ENCODE data around the gene COL25A1. TPM values are rescaled to one million over a fixed set of nuclear protein-coding genes. Genes with fewer than 3 reads are reported as not detected.

The COL25A1 gene
- total RNA-seq, 2 donors from 2014 or later = 4.0 to 6.2 TPM

DNA sequence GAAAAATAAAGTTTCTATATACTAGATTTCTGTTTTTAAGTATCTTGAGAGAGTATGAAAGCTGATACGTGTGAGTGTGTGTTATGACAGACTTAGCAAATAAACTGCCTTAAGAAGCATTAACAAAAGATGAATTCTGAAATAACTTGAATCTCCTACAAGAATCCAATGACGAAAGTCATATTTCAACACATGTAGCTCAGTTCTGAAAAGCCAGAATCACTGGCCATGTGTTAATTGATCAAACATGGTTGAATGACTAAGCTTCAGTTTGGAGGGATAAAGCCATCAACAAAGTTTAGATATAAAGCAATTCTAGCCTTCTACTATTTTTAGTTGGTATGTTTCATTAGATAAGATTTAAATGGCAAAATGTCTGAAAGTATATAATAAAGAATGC is 451.1 kb downstream of the COL25A1 start:
- H3K9me3 ChIP-seq (ENCODE audit: control insufficient read depth, low read length) = no peaks in the 10 kb centered on the region
- Mint-ChIP-seq H3K27me3 (ENCODE audit: insufficient read depth) (no peaks in the 10 kb centered on the region), H3K9me3 (no peaks in the 10 kb centered on the region), H3K27ac (no peak overlapping the region), H3K4me1 (peaks cover 3% of the 10 kb centered on the region), H3K36me3 (ENCODE audit: low read depth) (no peaks in the 10 kb centered on the region), H3K4me3 (no peak overlapping the region)
- H3K4me1 ChIP-seq (ENCODE audit: control insufficient read depth, insufficient read depth, low read length) = no peaks in the 10 kb centered on the region
- TF ChIP-seq CTCF (conservative IDR thresholded peaks at IDR 0.05) = no peak
- H3K4me3 ChIP-seq (ENCODE audit: low read length) = no peak overlapping the region
- no peaks in the 10 kb centered on the region for H3K36me3 ChIP-seq (ENCODE audit: control insufficient read depth, insufficient read depth, low read length)
- 89 to 100% methylated on average over 1 to 2 of the region's 2 CpGs for WGBS, 2 experiments (ENCODE audit: insufficient coverage in 1 of 2, insufficient read length in 1 of 2)
- no peak overlapping the region for H3K9ac ChIP-seq (ENCODE audit: extremely low read depth, low read length, poor library complexity, severe bottlenecking)
- H3K27me3 ChIP-seq (ENCODE audit: control insufficient read depth, insufficient read depth, low read length, poor library complexity, severe bottlenecking) = no peaks in the 10 kb centered on the region
- no peak overlapping the region for H3K27ac ChIP-seq (ENCODE audit: low read depth, low read length)
- no peak for DNase-seq

DNA sequence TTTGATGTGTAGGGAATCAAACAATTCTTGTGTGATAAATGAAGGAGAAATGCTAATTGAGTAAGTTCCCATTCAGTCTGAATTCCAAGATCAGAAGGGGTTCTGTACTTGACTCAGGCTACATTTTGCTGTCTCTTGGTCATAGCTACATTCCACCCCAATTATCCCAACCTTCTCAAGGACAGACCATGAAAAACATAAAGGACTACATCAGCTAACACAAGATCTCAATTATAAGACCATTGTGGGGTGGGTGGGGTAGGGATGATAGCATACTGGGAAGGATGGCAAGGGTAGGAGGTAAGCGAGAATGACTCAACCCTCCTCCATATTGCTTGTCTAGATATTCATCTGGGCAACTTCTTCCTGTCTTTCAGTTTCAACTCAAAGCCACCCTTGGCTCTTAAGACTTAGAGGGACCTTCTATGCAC is 452.2 kb downstream of the COL25A1 start:
- 100% methylated on average over 1 of the region's 1 CpG; no CpG with 5 or more reads in 1 of the 2 experiments for WGBS, 2 experiments (ENCODE audit: insufficient coverage in 1 of 2, insufficient read length in 1 of 2)
- Histone ChIP-seq H3K4me1 (ENCODE audit: control insufficient read depth, insufficient read depth, low read length) (no peaks in the 10 kb centered on the region), H3K9me3 (ENCODE audit: control insufficient read depth, low read length) (no peaks in the 10 kb centered on the region), H3K36me3 (ENCODE audit: control insufficient read depth, insufficient read depth, low read length) (no peaks in the 10 kb centered on the region), H3K27ac (ENCODE audit: low read depth, low read length) (no peak overlapping the region), H3K27me3 (ENCODE audit: control insufficient read depth, insufficient read depth, low read length, poor library complexity, severe bottlenecking) (no peaks in the 10 kb centered on the region), H3K9ac (ENCODE audit: extremely low read depth, low read length, poor library complexity, severe bottlenecking) (no peak overlapping the region), H3K4me3 (ENCODE audit: low read length) (no peak overlapping the region)
- H3K27ac Mint-ChIP-seq = no peak overlapping the region
- TF ChIP-seq CTCF (conservative IDR thresholded peaks at IDR 0.05) = no peak
- DNase-seq = no peak
- H3K4me1 Mint-ChIP-seq = peaks cover 3% of the 10 kb centered on the region
- H3K9me3 Mint-ChIP-seq = no peaks in the 10 kb centered on the region
- no peaks in the 10 kb centered on the region for H3K36me3 Mint-ChIP-seq (ENCODE audit: low read depth)
- H3K27me3 Mint-ChIP-seq (ENCODE audit: insufficient read depth) = no peaks in the 10 kb centered on the region
- H3K4me3 Mint-ChIP-seq = no peak overlapping the region

DNA sequence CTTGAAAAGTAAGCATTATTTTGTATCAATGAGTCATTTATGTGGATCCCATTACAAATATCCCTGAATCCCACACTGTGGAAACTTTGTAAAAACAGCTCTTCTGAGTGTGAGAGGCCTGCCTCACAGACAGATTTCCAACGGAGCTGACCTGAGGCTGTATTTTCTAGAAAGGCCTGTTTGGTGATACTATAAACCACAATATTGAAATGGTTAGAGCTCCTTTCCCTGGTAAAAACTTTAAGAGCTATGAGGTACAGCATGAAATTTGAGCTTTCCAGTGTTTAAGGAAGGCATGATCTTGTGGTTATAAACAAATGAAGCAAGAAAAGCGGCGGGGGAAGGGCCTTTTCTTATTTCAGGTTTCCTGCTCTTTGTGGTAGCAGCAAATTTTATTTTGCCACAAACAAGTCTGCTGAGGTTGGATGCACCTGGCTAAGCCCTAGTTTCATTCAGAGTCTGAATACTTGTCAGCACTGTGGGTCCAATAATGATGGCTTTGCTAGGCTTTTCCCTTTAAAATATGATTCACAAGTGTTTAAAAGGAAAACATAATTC is 452.8 kb downstream of the COL25A1 start:
- Histone ChIP-seq H3K4me3 (ENCODE audit: low read length) (no peak overlapping the region), H3K36me3 (ENCODE audit: control insufficient read depth, insufficient read depth, low read length) (no peaks in the 10 kb centered on the region), H3K9ac (ENCODE audit: extremely low read depth, low read length, poor library complexity, severe bottlenecking) (no peak overlapping the region), H3K27ac (ENCODE audit: low read depth, low read length) (no peak overlapping the region), H3K27me3 (ENCODE audit: control insufficient read depth, insufficient read depth, low read length, poor library complexity, severe bottlenecking) (no peaks in the 10 kb centered on the region), H3K4me1 (ENCODE audit: control insufficient read depth, insufficient read depth, low read length) (no peaks in the 10 kb centered on the region), H3K9me3 (ENCODE audit: control insufficient read depth, low read length) (no peaks in the 10 kb centered on the region)
- Mint-ChIP-seq H3K36me3 (ENCODE audit: low read depth) (no peaks in the 10 kb centered on the region), H3K27ac (no peak overlapping the region), H3K4me3 (no peak overlapping the region), H3K9me3 (no peaks in the 10 kb centered on the region), H3K27me3 (ENCODE audit: insufficient read depth) (no peaks in the 10 kb centered on the region), H3K4me1 (peaks cover 3% of the 10 kb centered on the region)
- no peak for DNase-seq
- no peak for TF ChIP-seq CTCF (conservative IDR thresholded peaks at IDR 0.05)
- WGBS, 2 experiments (ENCODE audit: insufficient coverage in 1 of 2, insufficient read length in 1 of 2) = 88 to 90% methylated on average over 2 to 3 of the region's 3 CpGs

Measured in endodermal cell (in vitro differentiated cells).